Measurements from ENCODE around the gene GRB2.

- TF ChIP-seq POLR2AphosphoS5 (IDR thresholded peaks at IDR 0.05; ENCODE audit: low read depth, low read length) (no peak), GABPA (IDR thresholded peaks at IDR 0.05; ENCODE audit: borderline replicate concordance, insufficient read depth, low read length) (no peak), EP300 (IDR thresholded peaks at IDR 0.05; ENCODE audit: borderline replicate concordance in 1 of 2, low read depth in 2 of 2, low read length in 2 of 2) (no peak), CTCF (IDR thresholded peaks at IDR 0.05; ENCODE audit: control extremely low read depth in 1 of 3, insufficient read depth in 1 of 3, low read depth in 1 of 3, low read length in 3 of 3) (no peak), EZH2 (IDR thresholded peaks at IDR 0.05; ENCODE audit: low read depth, low read length, severe bottlenecking) (no peak), E2F6 (IDR thresholded peaks at IDR 0.05) (no peak), NRF1 (IDR thresholded peaks at IDR 0.05; ENCODE audit: low read depth, low read length) (no peak), RAD21 (IDR thresholded peaks at IDR 0.05 in 1 of 2, conservative IDR thresholded peaks at IDR 0.05 in 1 of 2; ENCODE audit: low read depth in 2 of 2, low read length in 2 of 2) (no peak), CHD2 (IDR thresholded peaks at IDR 0.05; ENCODE audit: low read length) (no peak), TAF7 (optimal IDR thresholded peaks at IDR 0.05; ENCODE audit: borderline replicate concordance, low read depth, low read length) (no peak), CEBPB (IDR thresholded peaks at IDR 0.05; ENCODE audit: low read depth, low read length) (no peak), EGR1 (IDR thresholded peaks at IDR 0.05; ENCODE audit: borderline replicate concordance, low read depth, low read length) (no peak), USF2 (IDR thresholded peaks at IDR 0.05; ENCODE audit: low read length) (no peak)
Measured at GRCh38 chr17:75417054-75417580, 11.6 kb upstream of the GRB2 start.

All from H1 (cell line).